Activated CD4-positive, alpha-beta T cell treated with anti-CD3 and anti-CD28 coated beads, Interleukin-2, amount 50 U/mL, for 1 hour (primary cell): ENCODE measurements around the gene KLHDC7B.
"Not testable (repeated sequence)": the region's sequence is repeated elsewhere in the genome, so short reads cannot be mapped to it uniquely, and the experiment has no call there.

ENCODE experiments used
- DNase-seq: peaks from one replicate; pipeline ENCODE4 v3.0.0-alpha.2; 2020

The KLHDC7B gene

GRCh38 chr22:50529897-50530579, 15.7 kb upstream of the KLHDC7B start, which contains the start of gene TYMP:
Gene TYMP (minus strand): TSS chr22:50530012. CDS start chr22:50529709, 303 bp downstream.
- peak; percentile 57 for DNase-seq

GRCh38 chr22:50530580-50530876, 15.2 kb upstream of the KLHDC7B start:
- no peak for DNase-seq

GRCh38 chr22:50530877-50531545, 14.7 kb upstream of the KLHDC7B start:
- DNase-seq, result peak; percentile 74

GRCh38 chr22:50531546-50531961, 14.1 kb upstream of the KLHDC7B start:
- DNase-seq, result peak; percentile 61

GRCh38 chr22:50531962-50532674, 13.6 kb upstream of the KLHDC7B start:
- DNase-seq, result no peak

- no peak for DNase-seq
Observed at GRCh38 chr22:50532824-50533796, 12.6 kb upstream of the KLHDC7B start.

- not testable (repeated sequence) for DNase-seq
Observed at GRCh38 chr22:50533856-50534711, 11.6 kb upstream of the KLHDC7B start.

GRCh38 chr22:50535113-50535512, 10.6 kb upstream of the KLHDC7B start:
- DNase-seq, result no peak

GRCh38 chr22:50536226-50536625, 9.5 kb upstream of the KLHDC7B start:
- no peak for DNase-seq

GRCh38 chr22:50537765-50538164, 7.9 kb upstream of the KLHDC7B start:
- DNase-seq, result no peak

GRCh38 chr22:50540381-50540780, 5.3 kb upstream of the KLHDC7B start:
- no peak for DNase-seq

GRCh38 chr22:50541667-50542026, 4.1 kb upstream of the KLHDC7B start:
- DNase-seq, result not testable (repeated sequence)

GRCh38 chr22:50542416-50542927, 3.2 kb upstream of the KLHDC7B start:
- no peak for DNase-seq

GRCh38 chr22:50544078-50544745, 1.5 kb upstream of the KLHDC7B start:
- DNase-seq, result peak; percentile 82

GRCh38 chr22:50544746-50545253, 899 bp upstream of the KLHDC7B start:
- no peak for DNase-seq

- DNase-seq, result no peak
Observed at GRCh38 chr22:50546326-50547262, 895 bp downstream of the KLHDC7B start.

GRCh38 chr22:50547263-50547985, 1.7 kb downstream of the KLHDC7B start:
- no peak for DNase-seq

GRCh38 chr22:50548040-50548920, 2.6 kb downstream of the KLHDC7B start:
- DNase-seq, result peak; percentile 54
